HTERT RPE-1 (cell line): ENCODE measurements around the gene METTL1.
"Not testable (repeated sequence)": the region's sequence is repeated elsewhere in the genome, so short reads cannot be mapped to it uniquely, and the experiment has no call there.

Source experiments
- in situ Hi-C: fragments of 300-500 bp; cut with MboI; formaldehyde crosslinking; loops from 4 replicates; pipeline ENCODE4 v1.14.3; 2020; ENCODE audit warnings: low sequenced_read_pairs

METTL1 gene

GRCh38 chr12:57797933-57798332 is 26.0 kb upstream of the METTL1 start:
- in situ Hi-C loops = no loop called here

DNA sequence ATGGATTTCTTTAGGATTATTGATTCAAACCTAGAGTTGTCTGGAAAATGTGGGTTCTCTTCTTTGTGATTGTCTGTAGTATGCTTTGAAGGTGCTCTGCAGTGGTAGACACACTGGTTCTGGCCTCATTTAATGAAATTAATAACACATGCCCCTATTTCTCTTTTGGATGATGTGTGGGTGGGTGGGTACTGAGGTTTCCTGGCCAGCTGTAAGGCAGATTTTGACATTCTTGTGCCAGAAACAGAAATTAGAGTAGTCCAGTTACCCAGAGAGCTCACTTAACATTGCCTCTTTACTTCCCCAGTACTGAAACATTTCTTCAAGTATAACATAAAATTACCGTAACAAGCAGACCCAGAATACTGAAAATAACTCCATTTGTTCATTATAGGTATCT is 25.1 kb upstream of the METTL1 start:
- in situ Hi-C loops = no loop called here

GRCh38 chr12:57795354-57795753 is 23.4 kb upstream of the METTL1 start:
- in situ Hi-C loops = no loop called here

- in situ Hi-C loops = no loop called here
Observed at GRCh38 chr12:57793920-57794319, 22.0 kb upstream of the METTL1 start.

- in situ Hi-C loops = no loop called here
Observed at GRCh38 chr12:57783861-57784260, 12.0 kb upstream of the METTL1 start.

- in situ Hi-C loops = no loop called here
Observed at GRCh38 chr12:57783466-57783801, 11.5 kb upstream of the METTL1 start.

DNA sequence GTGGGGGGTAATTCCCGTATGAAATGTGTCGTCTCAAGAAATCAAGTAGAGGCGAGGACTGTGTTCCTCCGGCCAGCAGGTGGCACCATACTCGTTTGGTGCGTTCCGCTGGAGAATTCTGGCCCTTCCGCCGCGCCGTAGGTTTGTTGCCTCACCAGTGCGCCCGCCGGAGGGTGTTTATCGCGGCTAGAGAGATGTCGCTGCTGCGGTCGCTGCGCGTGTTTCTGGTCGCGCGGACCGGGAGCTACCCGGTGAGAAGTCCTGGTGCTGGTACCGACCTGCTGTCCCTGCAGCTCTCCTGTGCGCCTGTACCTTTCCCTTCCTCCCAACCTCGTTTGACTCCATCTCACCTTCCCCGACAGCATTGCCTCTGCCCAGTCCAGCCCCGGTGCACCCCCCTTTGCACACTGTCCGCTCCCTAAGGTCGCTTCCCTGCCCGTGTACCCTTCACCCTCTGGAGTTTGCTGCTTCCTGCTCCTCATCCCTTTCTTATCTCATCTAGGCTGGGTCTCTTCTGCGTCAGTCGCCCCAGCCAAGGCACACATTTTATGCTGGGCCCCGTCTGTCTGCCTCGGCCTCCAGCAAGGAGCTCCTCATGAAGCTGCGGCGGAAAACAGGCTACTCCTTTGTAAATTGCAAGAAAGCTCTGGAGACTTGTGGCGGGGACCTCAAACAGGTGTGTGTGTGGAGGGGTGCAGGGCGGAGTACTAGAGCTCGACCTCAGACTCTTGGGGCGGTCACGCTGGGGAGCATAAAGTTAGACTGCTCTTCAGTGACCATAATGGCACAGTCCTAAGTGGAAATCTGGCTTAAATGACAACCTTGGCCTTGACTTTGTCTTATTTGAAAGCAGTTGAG is 10.9 kb upstream of the METTL1 start, which contains the start of gene TSFM:
TSS of gene TSFM (plus strand) at position 180 of the 858 bp plus-strand sequence. CDS start at position 195, 15 bp downstream.
- in situ Hi-C loops = no loop called here

DNA sequence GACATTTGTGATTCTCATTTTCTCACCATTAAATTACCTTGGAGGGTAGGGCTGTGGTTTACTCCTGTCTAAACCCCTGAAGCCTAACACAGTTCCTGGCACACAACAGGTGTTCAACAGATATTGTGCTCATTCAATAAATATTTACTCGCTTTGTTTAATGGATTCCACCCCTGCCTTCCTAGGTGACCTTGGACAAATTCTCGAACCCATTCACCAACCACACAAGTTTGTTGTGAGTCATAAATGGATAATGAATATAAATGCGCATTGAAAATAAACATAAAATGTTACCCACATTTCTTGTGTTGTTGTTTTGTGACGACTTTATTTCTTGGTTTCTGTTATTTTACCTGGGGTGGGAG is 10.3 kb upstream of the METTL1 start:
- in situ Hi-C loops = no loop called here

GRCh38 chr12:57781801-57782200 is 9.9 kb upstream of the METTL1 start:
- in situ Hi-C loops = no loop called here

GRCh38 chr12:57781244-57781643 is 9.3 kb upstream of the METTL1 start:
- in situ Hi-C loops = no loop called here

- in situ Hi-C loops = no loop called here
Observed at GRCh38 chr12:57780284-57780897, 8.5 kb upstream of the METTL1 start.

GRCh38 chr12:57779736-57780135 is 7.8 kb upstream of the METTL1 start:
- in situ Hi-C loops = no loop called here

GRCh38 chr12:57777911-57778310 is 6.0 kb upstream of the METTL1 start:
- in situ Hi-C loops = no loop called here

DNA sequence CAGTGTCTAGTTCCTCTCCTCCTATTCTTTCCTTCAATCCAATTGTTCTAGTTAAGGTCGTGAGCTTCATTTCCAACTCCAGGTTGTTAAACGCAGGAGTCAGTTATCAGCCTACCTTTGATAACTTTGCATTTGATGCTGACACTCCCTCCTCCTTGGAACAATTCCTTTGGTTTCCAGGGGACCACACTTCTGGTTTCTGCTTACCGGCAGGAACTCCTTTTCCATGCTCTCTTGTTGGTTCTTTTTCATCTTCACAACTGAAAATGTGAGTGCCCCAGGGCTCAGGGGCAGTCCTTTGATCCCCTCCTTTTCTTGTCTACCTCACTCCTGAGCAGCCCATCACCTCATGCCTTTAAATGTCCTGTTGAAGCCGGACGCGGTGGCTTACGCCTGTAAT is 5.5 kb upstream of the METTL1 start:
- in situ Hi-C loops = no loop called here

DNA sequence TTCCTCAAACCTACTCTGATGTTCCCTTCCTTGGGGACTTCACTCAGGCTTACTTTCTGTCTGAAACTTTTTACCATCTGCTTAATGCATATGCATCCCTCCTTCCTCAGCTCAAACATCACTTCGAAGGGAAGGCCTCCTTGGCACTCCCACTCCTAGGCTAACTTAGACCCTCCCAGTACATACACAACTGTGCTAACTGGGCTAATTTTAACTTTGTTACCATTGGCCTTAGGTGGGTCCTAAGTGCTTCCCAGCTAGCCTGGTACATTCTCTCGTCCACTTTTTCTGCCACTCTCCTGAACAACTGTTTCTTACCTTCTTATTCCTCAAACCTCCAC is 4.3 kb upstream of the METTL1 start:
- in situ Hi-C loops = no loop called here

- in situ Hi-C loops = no loop called here
Observed at GRCh38 chr12:57775563-57776246, 3.8 kb upstream of the METTL1 start.

DNA sequence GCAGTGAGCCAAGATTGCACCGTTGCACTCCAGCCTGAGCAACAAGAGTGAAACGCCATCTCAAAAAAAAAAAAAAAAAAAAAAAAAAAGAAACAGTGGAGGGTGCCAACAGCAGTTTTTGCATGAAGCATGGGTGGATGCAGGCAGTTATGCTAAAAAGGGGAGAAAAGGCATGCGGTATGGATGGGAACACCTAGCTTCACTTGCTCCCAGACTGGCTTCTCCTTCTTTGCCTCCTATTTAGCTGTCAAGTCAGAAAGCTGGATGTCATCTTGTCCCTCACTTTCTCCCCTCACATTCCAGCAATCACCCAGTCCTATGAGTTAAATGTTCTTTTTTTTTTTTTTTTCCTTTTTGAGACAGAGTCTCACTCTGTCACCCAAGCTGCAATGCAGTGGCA is 3.1 kb upstream of the METTL1 start:
- in situ Hi-C loops = no loop called here

DNA sequence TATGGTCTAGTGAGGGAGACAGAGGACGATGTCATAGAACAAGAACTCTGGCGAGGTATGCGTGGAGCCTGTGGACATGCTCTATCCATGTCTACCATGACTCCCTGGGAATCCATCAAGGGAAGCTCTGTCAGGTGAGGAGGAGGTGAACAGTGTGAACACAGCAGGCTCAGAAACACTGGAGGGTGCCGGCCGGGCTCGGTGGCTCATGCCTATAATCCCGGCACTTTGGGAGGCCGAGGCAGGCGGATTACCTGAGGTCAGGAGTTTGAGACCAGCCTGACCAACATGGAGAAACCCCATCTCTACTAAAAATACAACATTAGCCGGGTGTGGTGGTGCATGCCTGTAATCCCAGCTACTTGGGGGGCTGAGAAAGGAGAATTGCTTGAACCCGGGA is 2.7 kb upstream of the METTL1 start:
- in situ Hi-C loops = not testable (repeated sequence)

GRCh38 chr12:57772429-57773322 is 771 bp upstream of the METTL1 start, which contains the start of gene EEF1AKMT3:
EEF1AKMT3 (plus strand) TSS chr12:57772614; CDS start chr12:57772725, 111 bp downstream.
- in situ Hi-C loops = no loop called here

DNA sequence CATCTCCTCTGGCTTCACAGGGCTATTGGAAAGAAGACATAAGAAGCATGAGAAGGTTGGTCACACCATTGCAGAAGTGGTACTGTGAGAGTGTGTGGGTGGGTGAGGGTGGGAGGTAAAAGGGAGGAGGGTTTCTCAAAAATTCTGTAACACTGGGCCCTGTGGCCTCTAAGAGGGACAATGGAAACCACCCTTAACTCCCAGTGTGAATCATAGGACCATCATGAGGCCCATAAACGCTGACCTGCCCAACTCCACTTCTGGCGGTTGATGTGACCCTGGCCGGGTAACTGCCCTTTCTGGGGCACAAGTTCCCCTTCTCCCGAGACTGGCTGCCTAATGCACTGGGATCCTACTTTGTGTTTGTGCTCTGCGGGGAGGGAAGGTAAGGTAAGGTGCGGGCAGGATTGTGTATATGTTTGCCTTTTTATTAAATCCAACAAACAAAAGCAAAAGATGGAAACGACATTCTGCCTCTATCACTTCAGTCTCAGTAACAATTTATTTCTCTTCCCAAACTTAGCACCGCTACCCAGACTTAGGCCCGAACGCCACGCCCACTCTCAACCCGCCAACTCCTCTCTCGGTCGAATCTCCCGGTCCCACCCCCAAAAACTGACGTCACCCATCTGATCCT is 551 bp downstream of the METTL1 start:
- in situ Hi-C loops = no loop called here

- in situ Hi-C loops = no loop called here
Observed at GRCh38 chr12:57770734-57771133, 1.2 kb downstream of the METTL1 start.
